ENCODE data around the gene FPR2. TPM values are rescaled to one million over a fixed set of nuclear protein-coding genes. Genes with fewer than 3 reads are reported as not detected.

Gene FPR2
- total RNA-seq, 4 donors from 2014 or later, result 0.66 to 4.5 (median 1.0) TPM

GRCh38 chr19:51789061-51789795 lies 28.2 kb downstream of the FPR2 start:
- WGBS, 2 donors, result 72 to 78% methylated on average over 6 of the region's 6 CpGs
- no peaks in the 10 kb centered on the region for H3K27me3 ChIP-seq
- DNase-seq (ENCODE audit: low spot score in 2 of 2), result no peak
- no peaks in the 10 kb centered on the region for H3K4me1 ChIP-seq
- H3K9me3 ChIP-seq, result no peaks in the 10 kb centered on the region
- no peaks in the 10 kb centered on the region for H3K36me3 ChIP-seq
- TF ChIP-seq EP300 (IDR thresholded peaks at IDR 0.05) (peak in 1 of 2 donors; percentile 35), POLR2A (IDR thresholded peaks at IDR 0.05) (no peak)
- H3K27ac ChIP-seq, result no peak overlapping the region
- H3K4me3 ChIP-seq, result no peak overlapping the region

- no peaks in the 10 kb centered on the region for H3K9me3 ChIP-seq
- TF ChIP-seq CTCF (IDR thresholded peaks at IDR 0.05) (no peak), EP300 (IDR thresholded peaks at IDR 0.05) (no peak), POLR2A (IDR thresholded peaks at IDR 0.05) (no peak)
- no peak for DNase-seq (ENCODE audit: low spot score in 2 of 2)
- no peaks in the 10 kb centered on the region for H3K27me3 ChIP-seq
- H3K4me1 ChIP-seq, result no peaks in the 10 kb centered on the region
- no peaks in the 10 kb centered on the region for H3K36me3 ChIP-seq
- H3K4me3 ChIP-seq, result no peak overlapping the region
- 59 to 64% methylated on average over 2 of the region's 2 CpGs for WGBS, 2 donors
- H3K27ac ChIP-seq, result no peak overlapping the region
Measured at GRCh38 chr19:51792932-51793331, 32.0 kb downstream of the FPR2 start.

- H3K27me3 ChIP-seq, result no peaks in the 10 kb centered on the region
- no peak overlapping the region for H3K27ac ChIP-seq
- TF ChIP-seq CTCF (IDR thresholded peaks at IDR 0.05), result no peak
- TF ChIP-seq EP300 (IDR thresholded peaks at IDR 0.05), result no peak
- no peak for TF ChIP-seq POLR2A (IDR thresholded peaks at IDR 0.05)
- no peaks in the 10 kb centered on the region for H3K36me3 ChIP-seq
- WGBS, 2 donors, result 73 to 74% methylated on average over 2 of the region's 2 CpGs
- H3K4me3 ChIP-seq, result no peak overlapping the region
- no peak for DNase-seq (ENCODE audit: low spot score in 2 of 2)
- no peaks in the 10 kb centered on the region for H3K9me3 ChIP-seq
- H3K4me1 ChIP-seq, result peaks cover 0 to 3% (median 0%) of the 10 kb centered on the region in 4 donors
Measured at GRCh38 chr19:51793994-51794393, 33.0 kb downstream of the FPR2 start.

- DNase-seq (ENCODE audit: low spot score in 2 of 2), result no peak
- H3K4me3 ChIP-seq, result peak within 1 kb of the TSS in 1 of 4 donors; percentile 38
- TF ChIP-seq POLR2A (IDR thresholded peaks at IDR 0.05) (peak in 1 of 2 donors; percentile 6), EP300 (IDR thresholded peaks at IDR 0.05) (peak in 1 of 2 donors; percentile 12), CTCF (IDR thresholded peaks at IDR 0.05) (no peak)
Measured at GRCh38 chr19:51794885-51795490, 34.0 kb downstream of the FPR2 start, which contains the start of gene FPR3. TSS of gene FPR3 (plus strand) at chr19:51795157. CDS start at chr19:51823749, 28,592 bp downstream.

GRCh38 chr19:51796195-51796679 lies 35.3 kb downstream of the FPR2 start:
- H3K9me3 ChIP-seq, result no peaks in the 10 kb centered on the region
- no peak for DNase-seq (ENCODE audit: low spot score in 2 of 2)
- H3K4me1 ChIP-seq, result peaks cover 0 to 18% (median 4%) of the 10 kb centered on the region in 4 donors
- WGBS, 2 donors, result 68 to 83% methylated on average over 8 of the region's 8 CpGs
- H3K27me3 ChIP-seq, result no peaks in the 10 kb centered on the region
- TF ChIP-seq CTCF (IDR thresholded peaks at IDR 0.05) (no peak), EP300 (IDR thresholded peaks at IDR 0.05) (peak in 1 of 2 donors; percentile 15)
- peak overlapping the region in 1 of 4 donors; percentile 38 for H3K4me3 ChIP-seq
- H3K36me3 ChIP-seq, result no peaks in the 10 kb centered on the region
- peak overlapping the region in 2 of 4 donors; percentile 25 to 36 for H3K27ac ChIP-seq

More at GRCh38 chr19:51794885-51795490, 34.0 kb downstream of the FPR2 start, which contains the start of gene FPR3:
- Histone ChIP-seq H3K4me1 (peaks cover 0 to 13% (median 2%) of the 10 kb centered on the region in 4 donors), H3K36me3 (no peaks in the 10 kb centered on the region), H3K27me3 (no peaks in the 10 kb centered on the region), H3K27ac (no peak within 1 kb of the TSS), H3K9me3 (no peaks in the 10 kb centered on the region)
- 32 to 39% methylated on average over 2 of the region's 2 CpGs for WGBS, 2 donors
